Osteocyte (in vitro differentiated cells): ENCODE results near the gene COA1. TPM values are rescaled to one million over a fixed set of nuclear protein-coding genes. Genes with fewer than 3 reads are reported as not detected.

Experiments
- DNase-seq: peaks from one replicate; pipeline ENCODE4 v3.0.0; 2021; ENCODE audit warnings: mixed read lengths; ENCODE audit not compliant: unreplicated experiment; ENCODE audit errors: extremely low spot score
- H3K27ac Mint-ChIP-seq: one replicate; pipeline ENCODE4 v1.8.0; 2021; ENCODE audit warnings: mild to moderate bottlenecking, mixed read lengths; ENCODE audit not compliant: unreplicated experiment
- H3K27me3 Mint-ChIP-seq: one replicate; pipeline ENCODE4 v1.8.0; 2021; ENCODE audit warnings: mixed read lengths; ENCODE audit not compliant: unreplicated experiment
- H3K36me3 Mint-ChIP-seq: one replicate; pipeline ENCODE4 v1.8.0; 2021; ENCODE audit warnings: mixed read lengths; ENCODE audit not compliant: unreplicated experiment
- H3K4me1 Mint-ChIP-seq: one replicate; pipeline ENCODE4 v1.8.0; 2021; ENCODE audit warnings: mixed read lengths; ENCODE audit not compliant: unreplicated experiment
- H3K4me3 Mint-ChIP-seq: one replicate; pipeline ENCODE4 v1.8.0; 2021; ENCODE audit warnings: mild to moderate bottlenecking, moderate library complexity, mixed read lengths; ENCODE audit not compliant: unreplicated experiment
- H3K9me3 Mint-ChIP-seq: one replicate; pipeline ENCODE4 v1.8.0; 2021; ENCODE audit warnings: mixed read lengths; ENCODE audit not compliant: unreplicated experiment
- total RNA-seq: library from RNA; stranded (reverse); gene quantifications from 2 replicates; pipeline ENCODE4 v1.2.1, GENCODE V29; 2021
- TF ChIP-seq, protein P1 (sequence below): fragments of 200-600 bp; sonication (generic); IDR thresholded peaks from 2 replicates; pipeline ENCODE4 v1.5.0; 2021; ENCODE audit warnings: antibody characterized with exemption, mild to moderate bottlenecking, moderate library complexity

COA1 gene
- total RNA-seq, 1 donor from 2014 or later, result 45.9 TPM

DNA sequence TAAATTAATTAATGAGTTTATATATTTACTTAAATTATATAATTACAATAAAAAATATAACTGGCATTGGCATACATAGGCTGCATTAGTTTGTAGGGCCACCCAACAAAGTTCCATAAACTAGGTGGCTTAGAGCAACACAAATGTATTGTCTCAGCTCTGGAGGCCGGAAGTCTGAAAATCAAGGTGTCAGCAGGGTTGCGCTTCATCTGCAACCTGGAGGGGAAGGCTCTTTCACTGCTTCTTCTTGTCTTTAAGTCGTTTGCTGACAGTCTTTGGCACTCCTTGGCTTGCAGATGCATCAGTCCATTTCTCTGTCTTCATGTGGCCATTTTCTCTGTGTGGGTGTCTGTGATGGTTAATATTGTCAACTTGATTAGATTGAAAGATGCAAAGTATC is 23.1 kb upstream of the COA1 start:
- Mint-ChIP-seq H3K4me1 (peaks cover 11% of the 10 kb centered on the region), H3K27ac (no peak overlapping the region), H3K4me3 (no peak overlapping the region), H3K36me3 (no peaks in the 10 kb centered on the region), H3K27me3 (peaks cover 39% of the 10 kb centered on the region), H3K9me3 (no peaks in the 10 kb centered on the region)
- no peak for DNase-seq
- TF ChIP-seq, protein P1, sequence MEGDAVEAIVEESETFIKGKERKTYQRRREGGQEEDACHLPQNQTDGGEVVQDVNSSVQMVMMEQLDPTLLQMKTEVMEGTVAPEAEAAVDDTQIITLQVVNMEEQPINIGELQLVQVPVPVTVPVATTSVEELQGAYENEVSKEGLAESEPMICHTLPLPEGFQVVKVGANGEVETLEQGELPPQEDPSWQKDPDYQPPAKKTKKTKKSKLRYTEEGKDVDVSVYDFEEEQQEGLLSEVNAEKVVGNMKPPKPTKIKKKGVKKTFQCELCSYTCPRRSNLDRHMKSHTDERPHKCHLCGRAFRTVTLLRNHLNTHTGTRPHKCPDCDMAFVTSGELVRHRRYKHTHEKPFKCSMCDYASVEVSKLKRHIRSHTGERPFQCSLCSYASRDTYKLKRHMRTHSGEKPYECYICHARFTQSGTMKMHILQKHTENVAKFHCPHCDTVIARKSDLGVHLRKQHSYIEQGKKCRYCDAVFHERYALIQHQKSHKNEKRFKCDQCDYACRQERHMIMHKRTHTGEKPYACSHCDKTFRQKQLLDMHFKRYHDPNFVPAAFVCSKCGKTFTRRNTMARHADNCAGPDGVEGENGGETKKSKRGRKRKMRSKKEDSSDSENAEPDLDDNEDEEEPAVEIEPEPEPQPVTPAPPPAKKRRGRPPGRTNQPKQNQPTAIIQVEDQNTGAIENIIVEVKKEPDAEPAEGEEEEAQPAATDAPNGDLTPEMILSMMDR, result no peak

DNA sequence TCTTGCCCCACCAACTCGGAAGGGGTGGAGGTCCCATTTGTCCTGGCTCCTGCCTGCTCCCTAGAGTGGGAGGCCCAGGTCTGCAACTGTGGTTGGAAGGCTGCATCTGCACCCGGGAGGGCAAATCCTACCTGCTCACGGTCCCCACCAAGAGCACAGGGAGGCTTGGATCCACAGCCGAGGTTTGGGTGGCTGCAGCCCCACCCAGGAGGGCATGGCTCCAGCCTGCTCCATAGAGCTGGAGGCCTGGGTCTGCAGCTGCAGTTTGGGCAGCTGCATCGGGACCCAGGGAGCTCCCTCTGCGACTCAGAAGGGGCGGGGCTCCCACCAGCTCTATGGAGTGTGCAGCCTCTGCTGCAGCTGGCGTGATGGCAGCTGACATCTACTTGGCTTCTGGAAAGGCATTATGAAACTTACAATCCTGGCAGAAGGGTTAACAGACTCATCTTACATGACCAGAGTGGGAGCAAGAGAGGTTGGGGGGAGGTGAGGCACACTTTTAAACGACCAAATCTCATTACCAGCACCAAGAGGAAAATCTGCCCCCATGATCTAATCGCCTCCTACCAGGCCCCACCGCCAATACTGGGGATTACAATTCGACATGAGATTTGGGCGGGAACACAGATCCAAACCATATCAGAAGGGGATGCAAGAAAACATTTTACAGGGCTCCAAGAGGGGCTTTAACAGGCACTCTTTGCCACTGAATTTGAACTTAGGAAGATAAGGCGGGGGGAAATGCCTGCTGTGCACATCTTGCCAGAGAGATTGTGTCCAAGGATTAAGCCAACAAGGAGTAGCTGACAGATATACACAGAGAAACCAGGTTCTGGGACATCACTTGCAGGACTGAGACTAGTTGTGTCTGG is 20.9 kb upstream of the COA1 start:
- TF ChIP-seq, protein P1, result no peak
- Mint-ChIP-seq H3K4me1 (no peaks in the 10 kb centered on the region), H3K36me3 (no peaks in the 10 kb centered on the region), H3K4me3 (no peak overlapping the region), H3K9me3 (no peaks in the 10 kb centered on the region), H3K27ac (no peak overlapping the region), H3K27me3 (peaks cover 53% of the 10 kb centered on the region)
- peak; percentile 46 for DNase-seq

DNA sequence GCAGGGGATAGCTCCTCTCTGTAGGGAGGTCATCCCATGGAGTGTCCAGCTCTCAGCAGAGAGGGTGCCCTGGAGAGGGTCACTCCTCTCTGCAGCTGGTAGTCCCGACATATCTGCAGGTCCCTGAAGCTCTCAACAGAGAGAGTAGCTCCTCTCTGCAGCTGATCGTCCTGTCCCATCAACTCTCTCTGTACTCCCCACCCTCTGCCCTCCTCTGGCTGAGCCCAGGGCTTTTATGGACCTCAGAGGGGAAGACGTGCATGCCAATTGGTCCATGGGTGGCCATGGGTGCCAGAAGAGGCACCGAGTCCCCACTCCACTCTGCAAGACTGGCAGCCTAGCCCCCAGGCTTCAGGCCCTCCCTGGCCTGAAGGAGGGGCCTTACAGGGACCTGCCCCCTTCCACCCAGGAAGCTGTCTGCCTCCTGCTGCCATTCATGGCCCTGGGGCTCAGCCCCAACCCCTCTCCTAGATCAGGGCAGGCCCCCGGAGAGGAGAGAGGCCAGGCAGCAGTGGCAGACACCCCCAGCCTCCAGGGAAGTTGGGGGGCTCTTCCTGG is 20.1 kb upstream of the COA1 start:
- no peaks in the 10 kb centered on the region for H3K4me1 Mint-ChIP-seq
- H3K36me3 Mint-ChIP-seq, result no peaks in the 10 kb centered on the region
- H3K9me3 Mint-ChIP-seq, result no peaks in the 10 kb centered on the region
- TF ChIP-seq, protein P1, result no peak
- peaks cover 53% of the 10 kb centered on the region for H3K27me3 Mint-ChIP-seq
- no peak overlapping the region for H3K27ac Mint-ChIP-seq
- peak; percentile 70 for DNase-seq
- no peak overlapping the region for H3K4me3 Mint-ChIP-seq

DNA sequence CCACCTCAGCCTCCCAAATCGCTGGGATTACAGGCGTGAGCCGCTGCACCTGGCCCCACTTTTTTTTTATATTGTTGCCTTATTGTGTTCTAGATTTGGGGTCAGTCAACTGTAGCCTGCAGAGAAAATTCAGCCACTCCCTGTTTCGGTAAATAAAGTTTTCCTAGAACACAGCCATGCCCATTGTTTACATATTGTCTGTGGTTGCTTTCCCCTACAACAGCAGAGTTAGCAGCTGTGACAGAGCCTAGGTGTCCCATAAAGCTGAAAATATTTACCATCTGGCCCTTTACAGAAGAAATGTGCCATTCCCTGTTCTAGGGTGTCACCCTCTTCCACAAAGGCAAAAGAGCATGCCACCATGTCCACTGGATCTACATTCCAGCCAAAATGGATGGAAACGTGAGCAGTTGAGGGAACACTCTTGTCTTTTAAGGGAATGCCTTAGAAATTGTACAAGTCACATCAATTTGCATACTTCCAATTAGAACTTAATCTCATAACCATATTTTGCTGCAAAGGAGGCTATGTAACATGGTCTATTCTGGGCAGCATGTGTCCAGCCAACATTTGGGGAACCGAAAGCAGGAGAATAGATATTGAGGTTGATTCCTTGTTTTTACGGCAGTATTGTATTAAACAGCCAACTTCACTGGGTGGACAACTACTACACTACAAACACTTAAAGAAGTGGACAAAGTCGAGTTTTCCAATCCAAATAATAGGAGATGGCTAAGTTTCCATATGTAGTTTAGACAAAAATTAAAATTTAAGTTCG is 18.2 kb upstream of the COA1 start:
- TF ChIP-seq, protein P1, result no peak
- H3K36me3 Mint-ChIP-seq, result no peaks in the 10 kb centered on the region
- no peaks in the 10 kb centered on the region for H3K4me1 Mint-ChIP-seq
- no peak overlapping the region for H3K27ac Mint-ChIP-seq
- peaks cover 37% of the 10 kb centered on the region for H3K27me3 Mint-ChIP-seq
- peak; percentile 44 for DNase-seq
- no peaks in the 10 kb centered on the region for H3K9me3 Mint-ChIP-seq
- H3K4me3 Mint-ChIP-seq, result no peak overlapping the region

DNA sequence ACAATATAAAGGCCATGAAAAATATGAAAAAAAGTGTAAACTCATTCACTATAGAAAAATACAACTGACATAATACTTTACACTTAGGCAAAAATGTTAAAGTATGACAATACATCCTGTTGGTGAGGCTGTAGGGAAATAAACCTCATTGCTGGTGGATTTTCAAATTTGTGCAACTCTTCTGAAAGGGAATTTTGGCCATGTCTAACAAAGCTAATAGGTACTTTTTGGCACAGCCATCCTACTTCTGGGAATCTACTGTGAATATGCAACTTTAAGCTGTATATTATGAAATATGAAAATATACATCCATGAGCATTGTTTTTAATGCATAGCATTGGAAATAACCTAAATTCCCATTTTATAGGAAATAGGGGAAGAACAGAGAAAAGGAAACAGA is 13.4 kb upstream of the COA1 start:
- H3K36me3 Mint-ChIP-seq, result no peaks in the 10 kb centered on the region
- no peaks in the 10 kb centered on the region for H3K4me1 Mint-ChIP-seq
- no peak for DNase-seq
- H3K9me3 Mint-ChIP-seq, result no peaks in the 10 kb centered on the region
- no peak overlapping the region for H3K4me3 Mint-ChIP-seq
- no peak overlapping the region for H3K27ac Mint-ChIP-seq
- TF ChIP-seq, protein P1, result no peak
- H3K27me3 Mint-ChIP-seq, result peaks cover 54% of the 10 kb centered on the region
